H9 (cell line): Measurements from ENCODE around the gene CD300C. TPM values are rescaled to one million over a fixed set of nuclear protein-coding genes. Genes with fewer than 3 reads are reported as not detected.

Source experiments
- DNase-seq: peaks from one replicate; pipeline ENCODE4 v3.0.0-alpha.2; 2017
- H2AFZ ChIP-seq: one replicate; pipeline ENCODE4 v1.6.1; 2013; ENCODE audit warnings: mild to moderate bottlenecking, low read length, control low read depth, moderate library complexity
- H2AK5ac ChIP-seq: 2 replicates; pipeline ENCODE4 v1.6.1; 2013; ENCODE audit warnings: low read length, control low read depth, mixed read lengths; ENCODE audit not compliant: insufficient read length
- H2BK120ac ChIP-seq: one replicate; pipeline ENCODE4 v1.6.1; 2013; ENCODE audit warnings: low read depth, mild to moderate bottlenecking, low read length, control low read depth, inconsistent platforms; ENCODE audit not compliant: poor library complexity, severe bottlenecking
- H2BK12ac ChIP-seq: 2 replicates; pipeline ENCODE4 v1.6.1; 2013; ENCODE audit warnings: low read length, control low read depth, mixed read lengths, low read depth; ENCODE audit not compliant: insufficient read length
- H2BK15ac ChIP-seq: 2 replicates; pipeline ENCODE4 v1.6.1; 2013; ENCODE audit warnings: low read depth, low read length, control low read depth
- H2BK20ac ChIP-seq: one replicate; pipeline ENCODE4 v1.6.1; 2013; ENCODE audit warnings: low read depth, mild to moderate bottlenecking, low read length, control low read depth, inconsistent platforms; ENCODE audit not compliant: poor library complexity, severe bottlenecking
- H2BK5ac ChIP-seq: 2 replicates; pipeline ENCODE4 v1.6.1; 2013; ENCODE audit warnings: low read length, control low read depth, mixed read lengths; ENCODE audit not compliant: insufficient read length
- H3K14ac ChIP-seq: 2 replicates; pipeline ENCODE4 v1.6.1; 2013; ENCODE audit warnings: low read length, control low read depth; ENCODE audit not compliant: insufficient read depth
- H3K18ac ChIP-seq: 2 replicates; pipeline ENCODE4 v1.6.1; 2013; ENCODE audit warnings: low read depth, mild to moderate bottlenecking, mixed read lengths, low read length, control low read depth; ENCODE audit not compliant: insufficient read length
- H3K23ac ChIP-seq: 2 replicates; pipeline ENCODE4 v1.6.1; 2013; ENCODE audit warnings: low read length, control low read depth, mixed read lengths, low read depth; ENCODE audit not compliant: insufficient read length
- H3K23me2 ChIP-seq: 2 replicates; pipeline ENCODE4 v1.6.1; 2013; ENCODE audit warnings: low read depth, mild to moderate bottlenecking, mixed read lengths, low read length, control low read depth; ENCODE audit not compliant: insufficient read length, poor library complexity, severe bottlenecking
- H3K27ac ChIP-seq: 2 replicates; pipeline ENCODE4 v1.5.1; 2013; ENCODE audit warnings: low read length, control low read depth, mixed read lengths, low read depth; ENCODE audit not compliant: insufficient read length
- H3K27me3 ChIP-seq: 2 replicates; pipeline ENCODE4 v1.6.1; 2013; ENCODE audit warnings: low read length, control low read depth, inconsistent platforms; ENCODE audit not compliant: insufficient read depth
- H3K4ac ChIP-seq: 2 replicates; pipeline ENCODE4 v1.6.1; 2013; ENCODE audit warnings: low read depth, mild to moderate bottlenecking, control low read depth, inconsistent platforms, low read length, moderate library complexity
- H3K4me1 ChIP-seq: 2 replicates; pipeline ENCODE4 v1.6.1; 2013; ENCODE audit warnings: low read length, control low read depth, inconsistent platforms; ENCODE audit not compliant: insufficient read depth
- H3K4me2 ChIP-seq: 2 replicates; pipeline ENCODE4 v1.6.1; 2013; ENCODE audit warnings: low read length, control low read depth, mixed read lengths; ENCODE audit not compliant: insufficient read length, insufficient read depth
- H3K56ac ChIP-seq: 2 replicates; pipeline ENCODE4 v1.6.1; 2013; ENCODE audit warnings: low read depth, mild to moderate bottlenecking, mixed read lengths, low read length, control low read depth; ENCODE audit not compliant: insufficient read length
- H3K79me1 ChIP-seq: 2 replicates; pipeline ENCODE4 v1.6.1; 2013; ENCODE audit warnings: low read depth, mild to moderate bottlenecking, moderate library complexity, low read length, control low read depth, inconsistent platforms; ENCODE audit not compliant: insufficient read depth, poor library complexity, severe bottlenecking
- H3K79me2 ChIP-seq: 2 replicates; pipeline ENCODE4 v1.6.1; 2013; ENCODE audit warnings: low read length, control low read depth, inconsistent platforms; ENCODE audit not compliant: insufficient read depth
- H3K9ac ChIP-seq: 2 replicates; pipeline ENCODE4 v1.6.1; 2013; ENCODE audit warnings: low read length, control low read depth, mixed read lengths; ENCODE audit not compliant: insufficient read length; ENCODE audit errors: extremely low read depth
- H3K9me3 ChIP-seq: one replicate; pipeline ENCODE4 v1.6.1; 2013; ENCODE audit warnings: low read depth, low read length, inconsistent platforms; ENCODE audit not compliant: control insufficient read depth
- H3T11ph ChIP-seq: one replicate; pipeline ENCODE4 v1.6.1; 2013; ENCODE audit warnings: mild to moderate bottlenecking, low read length, control low read depth, inconsistent platforms
- H4K20me1 ChIP-seq: one replicate; pipeline ENCODE4 v1.6.1; 2013; ENCODE audit not compliant: control insufficient read depth, insufficient read length, insufficient read depth
- H4K5ac ChIP-seq: 2 replicates; pipeline ENCODE4 v1.6.1; 2013; ENCODE audit warnings: low read depth, mild to moderate bottlenecking, mixed read lengths, low read length, control low read depth; ENCODE audit not compliant: insufficient read length
- H4K8ac ChIP-seq: replicated peaks from 2 replicates; pipeline ENCODE4 v1.6.1; 2013; ENCODE audit warnings: low read length, control low read depth, mixed read lengths, low read depth; ENCODE audit not compliant: insufficient read length
- H4K91ac ChIP-seq: 2 replicates; pipeline ENCODE4 v1.6.1; 2013; ENCODE audit warnings: low read depth, mild to moderate bottlenecking, moderate library complexity, mixed read lengths, low read length, control low read depth; ENCODE audit not compliant: insufficient read length
- H3K27ac Mint-ChIP-seq, 3 experiments: 2 replicates in 2 of 3; 3 replicates in 1 of 3; pipeline ENCODE4 v1.8.0; 2020 to 2021; ENCODE audit warnings: mixed read lengths in 3 of 3, mild to moderate bottlenecking in 1 of 3, moderate library complexity in 1 of 3
- H3K27me3 Mint-ChIP-seq: 2 replicates; pipeline ENCODE4 v1.8.0; 2021; ENCODE audit warnings: low read depth, mild to moderate bottlenecking, moderate library complexity, mixed read lengths
- H3K36me3 Mint-ChIP-seq, 3 experiments: 2 replicates in 2 of 3; 3 replicates in 1 of 3; pipeline ENCODE4 v1.8.0; 2020 to 2021; ENCODE audit warnings: low read depth in 3 of 3, mixed read lengths in 3 of 3; ENCODE audit not compliant: insufficient read depth in 1 of 3
- H3K4me1 Mint-ChIP-seq, 2 experiments: 2 replicates each; pipeline ENCODE4 v1.8.0; 2020; ENCODE audit warnings: mixed read lengths in 2 of 2
- H3K4me3 Mint-ChIP-seq, 2 experiments: 2 replicates in 1 of 2; 3 replicates in 1 of 2; pipeline ENCODE4 v1.8.0; 2020 to 2021; ENCODE audit warnings: mild to moderate bottlenecking in 2 of 2, mixed read lengths in 2 of 2, moderate library complexity in 1 of 2
- H3K9me3 Mint-ChIP-seq, 2 experiments: 2 replicates in 1 of 2; 3 replicates in 1 of 2; pipeline ENCODE4 v1.8.0; 2020; ENCODE audit warnings: mild to moderate bottlenecking in 2 of 2, mixed read lengths in 2 of 2, moderate library complexity in 1 of 2
- CTCF ChIP-seq: fragments of 200-600 bp; sonication (generic); conservative IDR thresholded peaks from 3 replicates; pipeline ENCODE4 v1.8.0; 2021; ENCODE audit warnings: antibody characterized with exemption, mild to moderate bottlenecking
- WGBS: extraction: QIAGEN DNeasy Blood & Tissue Kit; methylation state at CpG from one replicate; pipeline ENCODE4 v1.1.7; 2013; ENCODE audit warnings: missing lambda C conversion rate, low lambda C conversion rate, mixed read lengths; ENCODE audit not compliant: insufficient read length; ENCODE audit errors: extremely low coverage; 5-methylcytosine and 5-hydroxymethylcytosine counted together
- total RNA-seq: library from RNA; stranded (reverse); gene quantifications from 2 replicates; pipeline ENCODE4 v1.2.1, GENCODE V29; 2021

CD300C gene
- total RNA-seq, 1 experiment from 2014 or later, result not detected

- Histone ChIP-seq H3K4me1 (no peaks in the 10 kb centered on the region; the same call in 1 of the 2 replicates), H3K23ac (no peak overlapping the region), H4K20me1 (no peaks in the 10 kb centered on the region), H2BK15ac (no peak overlapping the region), H3K79me2 (no peaks in the 10 kb centered on the region), H3K23me2 (no peaks in the 10 kb centered on the region), H2BK120ac (no peak overlapping the region), H3K9me3 (no peaks in the 10 kb centered on the region), H3K4me2 (no peak overlapping the region), H3K56ac (no peak overlapping the region), H3K27me3 (no peaks in the 10 kb centered on the region), H3K4ac (no peak overlapping the region), H2BK12ac (no peak overlapping the region), H3K27ac (no peak overlapping the region), H4K8ac (no peak overlapping the region), H4K5ac (no peak overlapping the region), H2AFZ (no peak overlapping the region), H4K91ac (no peak overlapping the region), H3K18ac (no peak overlapping the region), H2BK20ac (no peak overlapping the region), H3K14ac (no peak overlapping the region), H3K9ac (no peak overlapping the region), H3T11ph (no peak overlapping the region), H2AK5ac (no peak overlapping the region), H2BK5ac (no peak overlapping the region), H3K79me1 (no peaks in the 10 kb centered on the region)
- Mint-ChIP-seq H3K27ac (no peak overlapping the region), H3K4me1 (peaks cover 5 to 6% of the 10 kb centered on the region in 2 experiments; a peak in 3 of 4 replicates), H3K36me3 (no peaks in the 10 kb centered on the region; a peak in 1 of 7 replicates), H3K27me3 (peaks cover 55% of the 10 kb centered on the region), H3K4me3 (no peak overlapping the region), H3K9me3 (no peaks in the 10 kb centered on the region; a peak in 2 of 5 replicates)
- WGBS, result no CpG with 5 or more reads among the region's 3 CpGs
- DNase-seq, result no peak
- no peak for TF ChIP-seq CTCF
Measured at GRCh38 chr17:74536890-74537289, 9.0 kb downstream of the CD300C start.
